Measurements from ENCODE around the gene DNAJB12.

- TF ChIP-seq CTCF (IDR thresholded peaks at IDR 0.05; ENCODE audit: borderline replicate concordance, extremely low read depth, low read length, poor library complexity, severe bottlenecking), result no peak
- no peak for TF ChIP-seq EZH2 (IDR thresholded peaks at IDR 0.05; ENCODE audit: borderline replicate concordance, low read depth, low read length, severe bottlenecking)
These were observed 3.2 kb downstream of the DNAJB12 start for GRCh38 chr10:72351479-72351878.
